Cardiac fibroblast (primary cell): Measurements from ENCODE around the gene SSPN.

Source experiments
- DNase-seq, 2 donors: peaks; one replicate each; pipeline versions ENCODE4 v3.0.0 to v3.0.0-alpha.2; 2010; ENCODE audit warnings: low read depth in 2 of 2
- H3K4me3 ChIP-seq, 2 donors: replicated peaks in 1 of 2; 1 replicate in 1 of 2; 2 replicates in 1 of 2; pipeline ENCODE4 v1.5.1; 2011; ENCODE audit warnings: low read depth in 2 of 2, low read length in 2 of 2, mild to moderate bottlenecking in 2 of 2, moderate library complexity in 1 of 2
- CTCF ChIP-seq: IDR thresholded peaks from one replicate; pipeline ENCODE4 v1.5.1; 2011; ENCODE audit warnings: low read depth, mild to moderate bottlenecking, low read length, inconsistent platforms

Gene SSPN

GRCh38 chr12:26279091-26279490 lies 83.7 kb downstream of the SSPN start:
- no peak overlapping the region for H3K4me3 ChIP-seq
- TF ChIP-seq CTCF: no peak
- DNase-seq: no peak

GRCh38 chr12:26279908-26280307 lies 84.5 kb downstream of the SSPN start:
- no peak for DNase-seq

GRCh38 chr12:26280869-26281268 lies 85.5 kb downstream of the SSPN start:
- no peak for TF ChIP-seq CTCF
- no peak for DNase-seq
- no peak overlapping the region for H3K4me3 ChIP-seq

More at GRCh38 chr12:26279908-26280307, 84.5 kb downstream of the SSPN start:
- TF ChIP-seq CTCF: no peak
- H3K4me3 ChIP-seq: no peak overlapping the region

- H3K4me3 ChIP-seq: no peak overlapping the region
- TF ChIP-seq CTCF: no peak
- DNase-seq: peak in 1 of 2 donors; percentile 76
These were observed 85.9 kb downstream of the SSPN start for GRCh38 chr12:26281320-26281719.

- DNase-seq: no peak
- no peak overlapping the region for H3K4me3 ChIP-seq
- no peak for TF ChIP-seq CTCF
These were observed 87.1 kb downstream of the SSPN start for GRCh38 chr12:26282339-26282940.

GRCh38 chr12:26283046-26283445 lies 87.7 kb downstream of the SSPN start:
- TF ChIP-seq CTCF: no peak
- no peak for DNase-seq
- no peak overlapping the region for H3K4me3 ChIP-seq

- no peak overlapping the region for H3K4me3 ChIP-seq
- DNase-seq: no peak
- TF ChIP-seq CTCF: no peak
These were observed 88.2 kb downstream of the SSPN start for GRCh38 chr12:26283617-26284016.
